ENCODE data around the gene PLXNC1.

PLXNC1 gene

DNA sequence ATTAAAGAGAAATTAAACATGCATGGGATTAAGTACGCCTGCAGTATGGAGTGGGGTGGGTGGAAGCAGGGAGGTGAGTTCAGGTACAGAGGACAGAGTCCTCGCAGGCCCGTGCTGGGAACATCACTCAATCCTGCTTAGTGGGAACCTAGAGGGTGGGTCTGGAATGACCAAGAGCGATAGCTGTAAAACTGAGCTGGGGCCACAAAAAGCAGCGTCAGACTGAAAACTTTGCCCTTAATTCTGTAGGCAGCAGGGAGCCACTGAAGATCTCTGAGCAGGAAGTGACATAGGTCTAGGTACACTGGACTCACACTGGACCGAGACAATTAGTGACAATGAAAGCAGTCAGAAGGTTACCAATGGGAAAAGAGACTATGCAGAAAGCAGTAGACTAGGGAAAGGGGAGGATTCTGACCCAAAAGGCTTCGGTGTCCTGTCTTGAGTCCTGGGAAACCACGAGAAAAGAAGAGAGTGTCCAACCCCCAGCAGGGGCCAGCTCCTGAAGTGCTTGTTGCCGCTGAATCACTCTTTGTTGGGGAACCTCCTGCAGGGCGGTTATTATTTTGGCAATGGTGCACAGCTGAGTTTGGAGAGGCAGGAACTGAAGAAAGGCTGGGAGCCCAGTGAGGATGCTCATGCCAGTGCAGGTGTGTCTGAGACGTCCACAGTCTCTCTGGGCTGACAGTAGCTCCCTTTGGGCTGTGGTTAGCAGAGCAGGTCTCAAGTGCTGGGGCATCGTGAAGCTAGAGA is 97.4 kb downstream of the PLXNC1 start:
- no peak for FAIRE-seq

- FAIRE-seq = no peak
These were observed 98.9 kb downstream of the PLXNC1 start for GRCh38 chr12:94247246-94247645.

GRCh38 chr12:94248582-94248981 is 100.2 kb downstream of the PLXNC1 start:
- FAIRE-seq = no peak

GRCh38 chr12:94250130-94250529 is 101.8 kb downstream of the PLXNC1 start:
- FAIRE-seq = no peak

DNA sequence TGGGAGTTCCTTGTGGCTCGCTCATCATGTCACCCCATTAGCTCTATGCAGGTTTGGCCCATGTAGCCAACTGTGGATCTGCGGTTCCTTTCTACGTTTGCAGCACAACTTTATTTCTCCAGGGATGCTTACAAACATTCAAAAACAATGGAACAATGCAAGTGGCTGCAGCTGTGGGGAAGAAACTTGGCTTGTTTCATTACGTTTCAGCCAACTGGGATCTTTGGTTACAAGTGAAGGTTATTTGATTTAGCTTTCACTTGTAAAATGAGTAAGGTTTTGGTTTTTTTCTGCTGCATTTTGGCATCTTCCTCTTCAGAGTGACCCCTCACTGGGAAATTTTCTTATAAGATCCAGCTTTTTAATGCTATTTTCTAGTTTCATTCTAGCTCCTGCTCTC is 105.9 kb downstream of the PLXNC1 start:
- no peak for FAIRE-seq

DNA sequence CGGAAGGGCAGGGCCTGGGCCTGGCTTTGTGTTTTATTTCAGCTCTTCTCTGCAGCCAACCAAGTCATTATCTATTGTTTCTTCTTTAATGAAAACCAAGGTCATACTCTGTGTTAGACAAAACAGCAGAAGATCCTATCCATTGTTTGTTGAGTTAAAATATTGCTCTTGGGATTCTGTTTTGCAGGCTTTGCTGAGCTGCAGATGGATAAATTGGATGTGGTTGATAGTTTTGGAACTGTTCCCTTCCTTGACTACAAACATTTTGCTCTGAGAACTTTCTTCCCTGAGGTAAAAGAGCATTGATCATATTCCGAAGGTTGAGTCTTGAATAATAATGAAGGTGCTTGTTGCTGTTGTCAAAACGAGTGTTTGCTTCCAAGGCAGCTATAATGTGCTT is 106.6 kb downstream of the PLXNC1 start:
- FAIRE-seq = no peak

- FAIRE-seq = no peak
These were observed 107.1 kb downstream of the PLXNC1 start for GRCh38 chr12:94255428-94255827.

DNA sequence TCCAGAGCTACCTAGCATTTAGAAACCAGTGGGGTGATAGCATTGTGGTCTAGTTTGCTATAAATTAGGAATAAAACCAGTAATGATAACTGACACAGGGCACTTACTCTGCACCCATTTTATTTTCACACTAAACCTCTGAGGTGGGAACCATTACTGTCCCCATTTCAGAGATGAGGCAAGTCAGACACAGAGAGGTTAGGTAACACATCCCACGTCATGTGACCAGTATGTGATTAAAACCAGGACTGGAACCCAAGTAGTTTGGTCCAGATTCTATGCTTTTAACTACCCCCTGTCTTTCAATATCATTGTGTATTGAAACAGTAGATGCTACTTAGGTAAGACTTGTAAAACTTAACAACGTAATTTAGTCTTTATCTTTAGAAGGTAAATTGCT is 110.2 kb downstream of the PLXNC1 start:
- no peak for FAIRE-seq

DNA sequence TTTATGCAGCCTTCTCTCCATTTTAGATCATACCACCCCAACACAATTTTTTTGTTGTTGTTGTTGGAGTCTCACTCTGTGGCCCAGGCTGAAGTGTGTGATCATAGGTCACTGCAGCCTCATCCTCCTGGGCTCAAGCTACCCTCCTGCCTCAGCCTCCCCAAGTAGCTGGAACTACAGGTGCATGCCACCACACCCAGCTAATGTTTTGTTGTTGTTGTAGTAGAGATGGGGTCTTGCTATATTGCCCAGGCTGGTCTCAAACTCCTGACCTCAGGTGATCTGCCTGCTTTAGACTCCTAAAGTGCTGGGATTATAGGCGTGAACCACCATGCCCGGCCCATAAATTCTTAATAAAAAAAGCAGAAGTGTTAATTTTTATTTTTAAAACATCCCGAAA is 111.6 kb downstream of the PLXNC1 start:
- no peak for FAIRE-seq

GRCh38 chr12:94260717-94261116 is 112.3 kb downstream of the PLXNC1 start:
- FAIRE-seq = no peak

DNA sequence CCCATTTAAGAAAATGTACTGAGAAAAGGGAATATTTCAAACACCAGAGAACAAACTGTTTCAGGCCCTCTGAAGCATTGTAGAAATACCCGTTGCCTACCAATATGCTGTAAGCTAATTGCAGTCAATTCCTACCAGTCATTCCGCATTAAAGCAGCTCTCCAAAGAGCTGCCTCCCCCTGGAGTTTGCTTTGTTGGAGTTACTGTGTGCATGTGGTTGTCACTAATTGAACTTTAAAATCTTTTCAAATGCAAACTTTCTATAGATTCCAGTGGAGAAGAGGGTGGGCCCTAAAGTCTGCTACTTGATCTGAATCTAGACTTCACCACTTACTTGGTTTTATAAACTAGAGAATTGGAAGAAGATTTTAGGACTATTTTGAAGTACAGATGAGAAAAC is 112.7 kb downstream of the PLXNC1 start:
- no peak for FAIRE-seq

DNA sequence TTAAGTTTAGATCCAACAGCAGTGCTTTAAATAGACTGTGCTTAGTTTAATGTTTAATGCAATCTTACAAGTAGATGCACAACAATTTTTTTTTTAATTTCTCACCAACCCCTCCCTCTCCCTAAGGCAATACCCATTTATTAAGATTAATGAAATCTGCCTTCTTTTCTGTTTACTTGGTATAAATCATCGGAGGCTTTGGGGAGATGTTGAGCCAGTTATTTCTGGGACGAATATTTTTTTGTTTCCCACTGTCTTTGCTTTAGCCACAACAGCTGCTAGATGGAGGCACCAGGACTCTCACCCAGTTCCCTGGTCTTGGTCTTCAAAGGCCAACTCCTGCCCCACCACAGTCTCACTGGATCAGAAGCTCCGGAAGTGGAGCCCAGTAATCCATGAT is 113.4 kb downstream of the PLXNC1 start:
- no peak for FAIRE-seq

- no peak for FAIRE-seq
These were observed 114.0 kb downstream of the PLXNC1 start for GRCh38 chr12:94262228-94263010.

DNA sequence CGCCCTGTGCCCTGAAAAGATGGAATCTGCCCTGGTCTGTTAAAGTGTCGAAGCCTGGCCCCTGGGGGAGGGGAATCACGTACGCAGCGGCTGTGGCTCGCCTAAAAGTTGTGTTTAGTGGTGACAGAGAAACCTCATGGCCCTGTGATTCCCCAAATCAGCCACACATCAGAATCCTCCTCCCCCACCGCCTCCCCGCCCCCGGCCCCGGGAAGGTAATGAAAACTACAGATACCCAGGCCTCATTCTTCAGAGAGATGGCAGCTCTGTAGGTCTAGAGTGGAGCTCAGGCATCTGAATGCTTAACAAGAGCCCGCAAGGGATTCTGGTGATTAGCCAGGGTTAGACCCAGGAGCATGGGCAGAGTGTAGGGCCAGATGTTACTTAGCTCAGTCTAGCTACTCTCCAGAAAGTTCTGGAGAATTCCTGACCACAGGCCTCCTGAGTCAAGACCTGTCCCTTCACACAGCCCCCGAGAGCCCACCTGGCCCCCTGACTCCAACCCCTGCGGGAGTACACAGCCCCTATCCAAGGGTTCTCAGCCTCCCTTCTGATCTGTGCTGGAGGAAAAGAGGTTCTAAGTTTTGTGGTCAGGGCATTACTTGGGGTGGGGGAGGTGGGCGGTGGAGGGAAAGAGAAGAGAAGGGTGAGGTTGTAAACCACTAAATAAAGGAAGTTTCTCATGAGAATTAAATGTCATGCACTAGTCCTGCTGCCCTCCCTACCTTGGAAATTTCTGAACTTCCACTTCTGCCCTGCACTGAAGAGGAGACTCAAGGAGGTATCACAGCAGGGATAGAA is 114.8 kb downstream of the PLXNC1 start:
- no peak for FAIRE-seq

- FAIRE-seq = no peak
These were observed 115.7 kb downstream of the PLXNC1 start for GRCh38 chr12:94263905-94264561.

DNA sequence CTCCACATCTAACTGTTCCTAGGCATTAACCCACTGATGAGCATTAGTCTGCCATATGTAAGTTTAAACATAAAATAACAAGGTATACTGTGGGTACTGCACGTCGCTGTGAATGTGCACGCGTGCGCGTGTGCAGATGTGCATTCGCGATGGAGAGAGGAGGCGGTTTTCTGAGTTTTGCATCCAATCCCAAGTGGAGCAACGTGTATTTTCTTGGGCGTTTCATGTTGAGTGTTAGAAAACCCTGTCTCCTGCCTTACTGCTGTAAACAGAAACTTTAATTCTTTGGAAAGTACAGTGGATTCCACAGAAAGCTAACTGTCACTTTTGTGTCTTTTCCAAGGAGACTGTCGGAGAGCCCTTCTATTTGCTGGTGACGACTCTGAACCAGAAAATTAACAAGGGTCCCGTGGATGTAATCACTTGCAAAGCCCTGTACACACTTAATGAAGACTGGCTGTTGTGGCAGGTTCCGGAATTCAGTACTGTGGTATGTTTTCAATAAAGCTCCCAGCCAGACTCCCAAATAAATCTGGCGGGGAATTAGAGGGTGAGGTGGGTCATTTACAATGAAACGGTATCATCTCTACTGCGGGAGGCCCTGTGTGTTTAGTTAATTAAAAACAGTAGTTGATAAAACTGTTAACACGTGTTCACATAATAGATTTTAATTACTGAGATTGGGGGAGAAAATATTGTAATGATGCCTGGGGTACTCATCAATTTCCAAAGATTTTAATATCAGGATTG is 116.5 kb downstream of the PLXNC1 start:
- FAIRE-seq = no peak

DNA sequence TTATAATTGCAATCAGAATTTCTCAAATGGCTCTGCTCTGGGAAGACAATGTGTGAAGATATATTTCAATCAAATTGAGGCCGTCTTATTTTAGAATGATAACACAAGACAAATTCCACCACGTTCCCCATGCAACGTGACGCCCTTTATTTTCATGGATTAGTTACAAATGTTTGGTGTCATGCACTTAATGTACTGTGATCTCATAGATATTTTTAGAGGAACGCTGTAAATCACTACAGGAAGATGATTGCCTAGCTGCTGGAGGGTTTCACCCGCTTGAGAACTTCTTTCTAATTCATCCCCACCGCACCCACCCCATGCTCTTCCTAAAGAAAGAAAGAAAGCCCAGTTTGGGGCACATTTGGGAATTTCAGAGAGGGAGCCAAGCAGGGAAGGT is 117.2 kb downstream of the PLXNC1 start:
- FAIRE-seq = no peak

DNA sequence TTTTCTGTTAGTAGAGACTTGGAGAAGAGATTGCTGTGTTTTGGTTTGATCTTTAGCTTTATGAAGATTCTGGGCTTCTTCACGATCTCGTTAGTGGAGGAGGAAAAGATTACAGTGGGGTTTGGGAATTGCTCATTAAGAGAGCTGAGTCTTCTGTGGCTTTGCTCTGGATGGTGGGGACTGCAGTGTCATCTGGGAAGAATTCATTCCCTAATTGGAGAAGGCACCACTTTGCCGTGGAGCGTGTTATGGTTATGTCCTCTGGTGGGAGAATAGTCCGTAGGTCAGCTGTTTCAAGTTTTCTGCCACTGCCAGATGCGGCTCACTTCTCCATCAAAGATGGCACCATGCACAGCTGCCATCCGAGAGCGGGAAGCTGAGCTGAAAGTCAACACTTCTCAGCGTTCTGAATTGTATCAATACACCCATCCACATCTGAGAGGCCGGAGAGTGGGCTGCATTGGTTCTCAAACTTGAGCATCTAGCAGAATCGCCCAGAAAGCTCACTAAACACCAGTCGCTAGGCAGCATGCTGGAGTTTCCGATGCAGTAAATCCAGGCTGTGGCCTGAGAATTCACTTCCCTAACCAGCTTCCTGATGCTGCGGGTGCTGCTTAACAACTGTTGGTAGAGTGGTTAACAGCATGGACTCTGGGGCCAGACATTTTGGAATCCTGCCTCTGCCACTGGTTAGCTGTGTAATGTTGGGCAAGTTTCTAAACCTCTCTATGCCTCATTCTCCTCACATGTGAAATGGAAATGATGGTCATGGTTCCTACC is 117.8 kb downstream of the PLXNC1 start:
- no peak for FAIRE-seq

DNA sequence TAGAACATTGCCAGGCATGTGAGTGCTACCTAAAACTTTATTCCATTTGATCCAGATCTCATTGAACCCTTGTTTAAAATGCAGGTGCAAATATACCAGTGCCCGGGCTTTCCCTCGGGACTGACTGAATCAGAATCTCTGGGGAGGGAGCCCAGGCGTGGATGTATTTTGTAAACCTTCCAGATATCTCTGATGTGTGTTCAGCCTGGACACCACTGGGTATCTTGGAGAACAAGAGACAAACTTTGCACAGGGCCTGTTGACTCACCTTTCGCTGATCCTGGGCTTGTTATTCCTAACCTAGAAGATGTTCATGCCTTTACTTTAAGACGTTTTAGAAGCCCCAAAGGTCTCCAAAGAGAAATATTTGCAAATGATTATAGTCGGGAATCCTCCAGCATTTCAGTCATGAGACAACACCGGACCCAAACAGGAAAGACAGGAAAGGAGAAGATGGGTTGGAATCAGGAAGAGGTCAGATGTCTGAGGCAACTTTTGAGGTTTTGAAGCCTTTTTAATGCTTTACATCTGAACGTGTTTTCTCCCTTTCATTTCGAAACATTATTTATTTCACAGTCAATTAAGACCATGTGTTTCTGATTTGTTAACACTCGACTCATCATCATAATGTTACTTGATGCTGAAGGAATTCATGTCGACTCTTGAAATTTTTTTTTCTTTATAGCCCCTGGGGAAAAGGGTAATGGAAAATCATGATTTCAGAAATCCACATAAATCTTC is 118.6 kb downstream of the PLXNC1 start:
- FAIRE-seq = no peak

DNA sequence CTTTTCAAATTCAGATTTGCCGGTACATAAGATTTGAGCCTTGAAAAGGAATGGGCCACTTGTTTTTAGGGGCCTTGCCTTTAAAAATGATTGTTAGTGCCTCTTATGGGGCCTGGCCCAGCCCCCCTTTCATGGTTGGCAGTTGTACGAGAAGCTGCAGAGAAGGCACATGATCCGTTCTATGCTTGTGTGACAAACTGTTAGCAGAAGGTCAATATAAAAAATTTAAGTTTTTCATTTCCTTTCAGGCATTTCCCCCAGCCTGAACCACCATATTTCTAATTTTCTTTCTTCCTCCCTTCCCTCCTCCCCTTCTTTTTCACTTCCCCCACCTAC is 119.1 kb downstream of the PLXNC1 start:
- no peak for FAIRE-seq

DNA sequence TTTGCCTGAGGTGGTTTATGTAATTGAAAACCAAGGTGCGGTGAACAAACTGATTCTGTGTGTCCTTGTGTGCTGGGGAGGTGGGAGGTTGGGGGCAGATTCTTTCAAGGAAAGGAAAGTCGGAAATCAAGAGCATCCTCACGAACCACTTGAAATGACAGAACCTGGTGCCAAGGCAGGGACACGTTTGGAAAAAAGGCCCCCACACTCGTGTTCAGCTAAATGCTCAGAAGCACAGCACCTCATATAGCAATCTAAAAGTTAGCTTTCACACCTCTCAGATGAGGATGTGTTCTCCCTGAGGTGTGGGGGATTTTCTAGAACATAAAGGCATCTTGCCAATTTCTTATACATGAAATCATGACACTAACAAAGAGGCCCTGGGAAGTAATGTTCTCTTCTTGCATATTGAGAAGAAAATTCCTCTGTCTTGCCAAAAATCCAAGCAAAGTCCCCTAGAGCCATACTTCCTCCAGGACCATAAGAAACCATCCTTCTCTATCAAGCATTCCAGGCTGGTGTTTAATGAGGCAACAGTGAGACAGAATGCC is 119.6 kb downstream of the PLXNC1 start:
- FAIRE-seq = no peak
